Measurements from ENCODE around the gene VWC2L. TPM values are rescaled to one million over a fixed set of nuclear protein-coding genes. Genes with fewer than 3 reads are reported as not detected.

Gene VWC2L
- total RNA-seq, 6 experiments from 2014 or later, result not detected

DNA sequence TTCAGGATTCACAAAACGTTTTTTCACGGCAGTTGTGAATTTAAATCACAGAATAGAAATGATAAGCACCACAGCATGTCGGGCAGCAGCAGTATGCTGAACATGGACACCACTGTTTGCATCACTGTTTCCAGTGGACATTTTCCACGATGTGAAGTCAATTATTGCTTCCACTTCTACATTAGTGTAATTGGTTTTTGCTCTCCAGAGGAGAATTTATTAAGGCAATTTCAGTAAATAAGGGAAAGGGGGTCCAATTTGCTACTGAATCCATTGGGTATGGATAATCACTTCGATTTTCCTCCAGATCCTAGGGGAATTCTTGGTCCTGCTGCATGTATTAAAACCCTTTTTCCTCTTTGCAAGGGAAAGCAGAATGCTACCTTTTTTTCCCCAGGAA, 30.2 kb upstream of the VWC2L start:
- Histone ChIP-seq H3K4me1 (no peaks in the 10 kb centered on the region), H3K27me3 (no peaks in the 10 kb centered on the region), H3K27ac (no peak overlapping the region), H3K4me3 (no peak overlapping the region), H3K36me3 (no peaks in the 10 kb centered on the region), H3K9me3 (no peaks in the 10 kb centered on the region)
- TF ChIP-seq CTCF (IDR thresholded peaks at IDR 0.05), result no peak
- no peak for ATAC-seq
- intact Hi-C loops (cut with DNase I), result no loop called here
- no peak for DNase-seq
- 58% methylated on average over 5 of the region's 5 CpGs for WGBS (ENCODE audit: insufficient coverage, low coverage, low lambda C conversion rate, missing lambda C conversion rate)

- Histone ChIP-seq H3K9me3 (no peaks in the 10 kb centered on the region), H3K36me3 (no peaks in the 10 kb centered on the region), H3K27me3 (no peaks in the 10 kb centered on the region), H3K4me1 (no peaks in the 10 kb centered on the region), H3K27ac (no peak overlapping the region), H3K4me3 (no peak overlapping the region)
- no peak for TF ChIP-seq POLR2A (IDR thresholded peaks at IDR 0.05)
- TF ChIP-seq CTCF (IDR thresholded peaks at IDR 0.05), result no peak
- WGBS (ENCODE audit: insufficient coverage, low coverage, low lambda C conversion rate, missing lambda C conversion rate), result 27% methylated on average over 1 of the region's 2 CpGs
- no peak for ATAC-seq
- intact Hi-C loops (cut with DNase I), result no loop called here
- DNase-seq, result no peak
Observed at GRCh38 chr2:214382229-214382628, 28.6 kb upstream of the VWC2L start.

DNA sequence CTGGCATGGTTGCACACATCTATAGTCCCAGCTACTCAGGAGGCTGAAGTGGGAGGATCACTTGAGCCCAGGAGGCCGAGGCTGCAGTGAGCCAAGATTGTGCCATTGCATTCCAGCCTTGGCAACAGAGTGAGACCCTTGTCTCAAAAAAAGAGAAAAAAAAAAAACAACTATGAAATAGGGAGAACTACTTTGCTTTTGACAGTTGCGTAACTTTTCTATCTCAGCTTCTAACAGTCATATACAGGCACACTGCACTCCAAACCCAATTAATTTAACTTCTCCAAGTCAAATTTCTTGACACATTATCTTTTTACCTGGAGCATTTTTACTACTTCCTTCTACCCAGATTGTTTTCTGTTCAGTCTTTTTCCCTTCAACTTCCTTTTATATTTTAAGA, 24.1 kb upstream of the VWC2L start:
- DNase-seq (no peak), ATAC-seq (no peak)
- no peaks in the 10 kb centered on the region for H3K36me3 ChIP-seq
- no peak overlapping the region for H3K27ac ChIP-seq
- WGBS (ENCODE audit: insufficient coverage, low coverage, low lambda C conversion rate, missing lambda C conversion rate), result 89% methylated on average over 2 of the region's 2 CpGs
- no peaks in the 10 kb centered on the region for H3K27me3 ChIP-seq
- TF ChIP-seq POLR2A (IDR thresholded peaks at IDR 0.05) (no peak), CTCF (IDR thresholded peaks at IDR 0.05) (no peak)
- H3K4me3 ChIP-seq, result no peak overlapping the region
- no peaks in the 10 kb centered on the region for H3K4me1 ChIP-seq
- intact Hi-C loops (cut with DNase I), result no loop called here
- no peaks in the 10 kb centered on the region for H3K9me3 ChIP-seq

GRCh38 chr2:214389334-214389733, 21.5 kb upstream of the VWC2L start:
- H3K27ac ChIP-seq, result no peak overlapping the region
- intact Hi-C loops (cut with DNase I), result no loop called here
- DNase-seq (no peak), ATAC-seq (no peak)
- H3K9me3 ChIP-seq, result no peaks in the 10 kb centered on the region
- H3K36me3 ChIP-seq, result no peaks in the 10 kb centered on the region
- no peaks in the 10 kb centered on the region for H3K27me3 ChIP-seq
- no peaks in the 10 kb centered on the region for H3K4me1 ChIP-seq
- no peak overlapping the region for H3K4me3 ChIP-seq
- TF ChIP-seq CTCF (IDR thresholded peaks at IDR 0.05) (no peak), POLR2A (IDR thresholded peaks at IDR 0.05) (no peak)

DNA sequence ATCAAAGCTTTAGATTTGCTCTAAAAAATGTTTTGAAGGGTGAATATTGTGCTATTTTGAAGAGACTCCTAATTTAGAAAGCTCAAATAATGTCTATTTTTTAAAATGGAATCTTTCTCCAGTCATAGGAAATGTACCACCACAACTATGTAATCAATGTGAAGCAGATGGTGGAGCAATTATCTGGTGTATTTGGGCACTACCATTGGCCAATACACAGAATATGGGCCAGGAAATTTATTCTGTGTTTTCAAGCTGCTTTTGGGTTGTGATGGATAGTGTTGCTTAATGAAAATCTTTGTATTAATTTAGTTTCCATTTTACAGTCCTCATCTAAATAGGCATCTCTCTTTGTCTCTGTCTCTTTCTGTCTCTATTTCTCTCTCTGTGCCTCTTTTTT, 17.1 kb upstream of the VWC2L start:
- no peaks in the 10 kb centered on the region for H3K9me3 ChIP-seq
- H3K27me3 ChIP-seq, result no peaks in the 10 kb centered on the region
- intact Hi-C loops (cut with DNase I), result no loop called here
- no peaks in the 10 kb centered on the region for H3K36me3 ChIP-seq
- ATAC-seq, result no peak
- H3K4me1 ChIP-seq, result peaks cover 0 to 4% (median 0%) of the 10 kb centered on the region in 4 donors
- no peak overlapping the region for H3K27ac ChIP-seq
- TF ChIP-seq CTCF (IDR thresholded peaks at IDR 0.05) (no peak), POLR2A (IDR thresholded peaks at IDR 0.05) (no peak)
- H3K4me3 ChIP-seq, result no peak overlapping the region
- no peak for DNase-seq
